ENCODE measurements around the gene CFAP53. TPM values are rescaled to one million over a fixed set of nuclear protein-coding genes. Genes with fewer than 3 reads are reported as not detected.
A peak's percentile ranks its signal among the peaks of the same experiment; 100 is the strongest.

Gene CFAP53
- total RNA-seq, 2 donors from 2014 or later, result 0.37 to 0.66 TPM

GRCh38 chr18:50194631-50195532, 71.4 kb downstream of the CFAP53 start, which contains the start of gene MYO5B:
TSS of gene MYO5B (minus strand) at chr18:50195147. CDS start at chr18:50194793, 354 bp downstream.
- Histone ChIP-seq H3K9me3 (ENCODE audit: control insufficient read depth, low read length) (no peaks in the 10 kb centered on the region), H3K36me3 (ENCODE audit: control insufficient read depth, insufficient read depth, low read length) (no peaks in the 10 kb centered on the region), H3K9ac (ENCODE audit: extremely low read depth, low read length, poor library complexity, severe bottlenecking) (no peak within 1 kb of the TSS), H3K4me1 (ENCODE audit: control insufficient read depth, insufficient read depth, low read length) (peaks cover 6% of the 10 kb centered on the region), H3K27ac (ENCODE audit: low read depth, low read length) (no peak within 1 kb of the TSS), H3K27me3 (ENCODE audit: control insufficient read depth, insufficient read depth, low read length, poor library complexity, severe bottlenecking) (peaks cover 74% of the 10 kb centered on the region), H3K4me3 (ENCODE audit: low read length) (peak within 1 kb of the TSS; percentile 78)
- H3K27me3 Mint-ChIP-seq (ENCODE audit: insufficient read depth), result peaks cover 84% of the 10 kb centered on the region
- H3K36me3 Mint-ChIP-seq (ENCODE audit: low read depth), result no peaks in the 10 kb centered on the region
- H3K27ac Mint-ChIP-seq, result no peak within 1 kb of the TSS
- peak; percentile 73 for TF ChIP-seq CTCF (conservative IDR thresholded peaks at IDR 0.05)
- peak; percentile 86 for DNase-seq
- H3K4me3 Mint-ChIP-seq, result peak within 1 kb of the TSS; percentile 64
- peaks cover 12% of the 10 kb centered on the region for H3K4me1 Mint-ChIP-seq
- 2 to 5% methylated on average over 37 to 115 of the region's 115 CpGs for WGBS, 2 experiments (ENCODE audit: insufficient coverage in 1 of 2, insufficient read length in 1 of 2)
- H3K9me3 Mint-ChIP-seq, result no peaks in the 10 kb centered on the region

DNA sequence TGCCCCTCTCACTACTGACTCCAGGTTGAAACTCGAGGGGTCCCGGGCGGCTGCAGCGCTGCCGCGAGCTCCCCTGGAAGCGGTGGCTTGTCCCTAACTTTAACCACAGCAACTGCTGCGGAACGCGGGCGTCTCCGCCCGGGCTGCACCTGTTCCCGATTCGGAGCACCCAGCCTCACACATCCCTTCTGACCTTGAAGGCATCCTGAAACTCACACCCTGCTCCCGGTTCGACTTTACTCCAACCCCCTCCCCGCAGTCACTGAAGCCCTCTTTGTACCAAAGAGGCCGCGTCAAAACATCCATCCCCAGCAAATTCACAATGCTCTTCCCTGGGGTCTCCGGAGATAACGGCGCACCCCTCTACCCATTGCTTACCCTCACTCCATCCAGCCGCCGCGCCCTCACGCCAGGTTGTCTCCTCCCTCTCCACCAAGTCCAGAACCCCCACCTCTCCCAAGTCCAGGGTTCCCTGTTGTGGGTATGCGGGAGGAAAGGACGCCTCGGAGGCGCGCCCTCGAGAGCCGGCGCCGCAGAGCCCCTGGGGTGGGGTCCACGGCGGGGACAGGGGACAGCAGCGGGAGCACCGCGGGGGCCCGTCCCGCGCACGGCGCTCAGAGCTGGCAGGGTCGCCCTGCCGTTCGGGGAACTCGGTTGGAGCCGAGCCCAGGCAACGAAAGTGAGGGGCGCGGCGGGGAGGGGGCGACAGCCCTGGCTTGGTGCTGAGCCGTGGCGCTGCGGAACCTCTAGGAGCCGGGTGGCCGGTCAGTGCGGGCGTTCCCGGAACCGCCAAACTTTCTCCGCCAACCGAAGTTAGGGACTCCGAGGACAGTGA, 72.3 kb downstream of the CFAP53 start:
- peaks cover 82% of the 10 kb centered on the region for H3K27me3 ChIP-seq (ENCODE audit: control insufficient read depth, insufficient read depth, low read length, poor library complexity, severe bottlenecking)
- H3K4me3 ChIP-seq (ENCODE audit: low read length), result peak overlapping the region; percentile 78
- 1 to 2% methylated on average over 25 to 68 of the region's 68 CpGs for WGBS, 2 experiments (ENCODE audit: insufficient coverage in 1 of 2, insufficient read length in 1 of 2)
- no peaks in the 10 kb centered on the region for H3K9me3 Mint-ChIP-seq
- no peak overlapping the region for H3K27ac Mint-ChIP-seq
- no peaks in the 10 kb centered on the region for H3K36me3 ChIP-seq (ENCODE audit: control insufficient read depth, insufficient read depth, low read length)
- H3K4me1 Mint-ChIP-seq, result peaks cover 12% of the 10 kb centered on the region
- no peaks in the 10 kb centered on the region for H3K9me3 ChIP-seq (ENCODE audit: control insufficient read depth, low read length)
- H3K36me3 Mint-ChIP-seq (ENCODE audit: low read depth), result no peaks in the 10 kb centered on the region
- no peak overlapping the region for H3K27ac ChIP-seq (ENCODE audit: low read depth, low read length)
- no peak overlapping the region for H3K9ac ChIP-seq (ENCODE audit: extremely low read depth, low read length, poor library complexity, severe bottlenecking)
- no peak for TF ChIP-seq CTCF (conservative IDR thresholded peaks at IDR 0.05)
- peak overlapping the region; percentile 64 for H3K4me3 Mint-ChIP-seq
- H3K4me1 ChIP-seq (ENCODE audit: control insufficient read depth, insufficient read depth, low read length), result peaks cover 6% of the 10 kb centered on the region
- DNase-seq, result peak; percentile 64
- peaks cover 85% of the 10 kb centered on the region for H3K27me3 Mint-ChIP-seq (ENCODE audit: insufficient read depth)

- Histone ChIP-seq H3K4me3 (ENCODE audit: low read length) (peak overlapping the region; percentile 78), H3K4me1 (ENCODE audit: control insufficient read depth, insufficient read depth, low read length) (peaks cover 6% of the 10 kb centered on the region), H3K9me3 (ENCODE audit: control insufficient read depth, low read length) (no peaks in the 10 kb centered on the region), H3K27me3 (ENCODE audit: control insufficient read depth, insufficient read depth, low read length, poor library complexity, severe bottlenecking) (peaks cover 85% of the 10 kb centered on the region), H3K27ac (ENCODE audit: low read depth, low read length) (no peak overlapping the region), H3K36me3 (ENCODE audit: control insufficient read depth, insufficient read depth, low read length) (no peaks in the 10 kb centered on the region), H3K9ac (ENCODE audit: extremely low read depth, low read length, poor library complexity, severe bottlenecking) (no peak overlapping the region)
- no peak for TF ChIP-seq CTCF (conservative IDR thresholded peaks at IDR 0.05)
- H3K4me1 Mint-ChIP-seq, result peaks cover 12% of the 10 kb centered on the region
- no peak overlapping the region for H3K27ac Mint-ChIP-seq
- 18 to 24% methylated on average over 16 to 31 of the region's 31 CpGs for WGBS, 2 experiments (ENCODE audit: insufficient coverage in 1 of 2, insufficient read length in 1 of 2)
- DNase-seq, result peak; percentile 63
- no peaks in the 10 kb centered on the region for H3K36me3 Mint-ChIP-seq (ENCODE audit: low read depth)
- H3K4me3 Mint-ChIP-seq, result peak overlapping the region; percentile 64
- H3K9me3 Mint-ChIP-seq, result no peaks in the 10 kb centered on the region
- peaks cover 84% of the 10 kb centered on the region for H3K27me3 Mint-ChIP-seq (ENCODE audit: insufficient read depth)
These were observed 73.1 kb downstream of the CFAP53 start for GRCh38 chr18:50192995-50193795.
